ENCODE data around the gene HOXB6. TPM values are rescaled to one million over a fixed set of nuclear protein-coding genes. Genes with fewer than 3 reads are reported as not detected.

HOXB6 gene
- total RNA-seq, 4 donors from 2014 or later: 0.27 to 4.6 (median 0.45) TPM

- WGBS, 2 donors: 38 to 50% methylated on average over 17 of the region's 17 CpGs
- TF ChIP-seq CTCF (IDR thresholded peaks at IDR 0.05) (no peak), POLR2A (IDR thresholded peaks at IDR 0.05) (no peak)
- intact Hi-C loops (cut with DNase I; ENCODE audit: low total_unique reads): no loop called here
- DNase-seq (ENCODE audit: low spot score in 2 of 2): no peak
- H3K4me3 ChIP-seq (ENCODE audit: low read depth, poor library complexity, severe bottlenecking): no peak overlapping the region
These were observed 11.4 kb upstream of the HOXB6 start for GRCh38 chr17:48615963-48616716.

DNA sequence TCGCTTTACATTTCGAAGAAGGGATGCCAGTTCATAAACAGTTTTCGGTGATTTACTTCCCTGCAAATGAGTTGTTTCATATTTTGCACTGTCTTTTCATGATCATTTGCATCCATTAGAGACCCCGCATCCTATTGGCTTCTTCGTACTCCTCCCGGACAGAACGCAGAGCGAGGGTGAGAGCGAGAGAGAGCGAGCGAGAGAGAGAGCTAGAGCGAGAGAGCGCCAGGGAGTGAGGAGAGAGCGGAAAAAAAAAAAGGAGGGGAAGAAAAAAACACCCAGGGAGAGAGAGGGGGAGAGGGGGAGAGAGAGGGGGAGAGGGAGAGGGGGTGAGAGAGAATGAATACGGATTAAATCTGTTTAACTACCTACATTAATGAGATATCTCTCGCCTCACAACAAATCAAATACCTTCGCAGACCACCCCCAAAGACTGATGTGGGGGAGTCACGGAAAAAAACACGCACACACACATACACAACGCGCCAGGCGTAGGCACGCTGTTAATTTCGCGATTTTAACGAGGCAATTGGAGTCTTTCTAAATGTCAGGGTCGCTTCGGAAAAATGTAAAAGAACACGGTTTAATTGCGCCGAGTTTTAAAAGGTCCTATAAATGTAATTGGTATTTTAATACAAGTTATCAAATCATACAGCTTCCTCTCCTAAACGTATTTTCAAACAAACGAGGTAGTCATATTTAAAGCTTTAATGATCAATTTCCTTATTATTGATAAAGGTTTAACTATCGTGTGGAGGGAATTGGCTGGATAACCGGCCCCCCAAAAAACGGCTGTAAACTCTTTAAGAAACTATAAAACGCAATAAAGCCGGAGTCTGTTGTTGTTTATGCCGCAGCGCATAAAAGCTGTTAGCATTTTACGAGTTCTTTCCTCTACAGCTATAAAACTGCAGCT is 10.5 kb upstream of the HOXB6 start, which contains the start of gene HOXB8:
TSS of gene HOXB8 (minus strand) at position 246 of the 916 bp plus-strand sequence. CDS start 588 bp downstream, outside the sequence.
- no peak for TF ChIP-seq CTCF (IDR thresholded peaks at IDR 0.05)
- no peak for TF ChIP-seq POLR2A (IDR thresholded peaks at IDR 0.05)
- no peak for DNase-seq (ENCODE audit: low spot score in 2 of 2)
- intact Hi-C loops (cut with DNase I; ENCODE audit: low total_unique reads): no loop called here
- no peak within 1 kb of the TSS for H3K4me3 ChIP-seq (ENCODE audit: low read depth, poor library complexity, severe bottlenecking)
- WGBS, 2 donors: 24 to 27% methylated on average over 41 of the region's 41 CpGs

- DNase-seq (ENCODE audit: low spot score in 2 of 2): no peak
- TF ChIP-seq POLR2A (IDR thresholded peaks at IDR 0.05): no peak
- TF ChIP-seq CTCF (IDR thresholded peaks at IDR 0.05): no peak
- 4 to 13% methylated on average over 40 to 48 of the region's 55 CpGs for WGBS, 2 donors
- intact Hi-C loops (cut with DNase I; ENCODE audit: low total_unique reads): no loop called here
- no peak overlapping the region for H3K4me3 ChIP-seq (ENCODE audit: low read depth, poor library complexity, severe bottlenecking)
These were observed 9.3 kb upstream of the HOXB6 start for GRCh38 chr17:48613862-48614694.

DNA sequence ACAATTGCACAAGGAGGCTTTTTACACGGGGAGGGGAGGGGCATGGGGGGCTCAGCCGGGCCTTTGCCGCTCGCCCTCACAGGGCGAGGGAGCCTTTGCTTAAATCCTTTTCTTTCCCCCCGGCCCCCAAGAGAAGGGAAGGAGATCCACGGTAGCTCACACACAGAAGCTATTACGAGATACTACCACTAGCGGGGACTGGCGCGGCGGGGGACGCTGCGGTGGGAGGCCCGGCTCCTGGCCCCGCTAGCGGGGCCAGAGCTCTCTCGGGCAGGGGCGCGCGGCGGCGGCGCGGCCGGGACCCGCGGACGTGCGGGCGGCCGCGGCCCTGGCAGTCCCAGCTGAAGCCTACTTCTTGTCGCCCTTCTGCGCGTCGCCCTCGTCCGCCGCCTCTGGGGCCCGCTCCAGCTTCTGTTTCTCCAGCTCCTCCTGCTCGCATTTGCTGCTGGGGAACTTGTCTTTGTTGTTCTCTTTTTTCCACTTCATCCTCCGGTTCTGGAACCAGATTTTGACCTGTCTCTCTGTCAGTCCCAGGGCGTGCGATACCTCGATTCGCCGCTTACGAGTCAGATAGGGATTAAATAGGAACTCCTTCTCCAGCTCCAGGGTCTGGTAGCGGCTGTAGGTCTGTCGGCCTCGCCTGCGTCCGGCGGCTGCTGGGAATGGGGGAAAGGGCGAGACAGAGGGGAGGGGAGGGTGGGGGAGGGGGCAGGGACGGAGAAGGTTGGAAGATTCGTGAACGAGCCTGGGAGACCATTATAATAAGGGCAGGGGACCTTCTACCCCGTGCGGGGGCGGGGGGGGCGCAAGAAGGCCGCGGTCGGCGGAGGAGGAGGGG is 8.3 kb upstream of the HOXB6 start:
- TF ChIP-seq POLR2A (IDR thresholded peaks at IDR 0.05) (no peak), CTCF (IDR thresholded peaks at IDR 0.05) (no peak)
- DNase-seq (ENCODE audit: low spot score in 2 of 2): peak in 1 of 2 donors; percentile 91

GRCh38 chr17:48612456-48612853 is 7.7 kb upstream of the HOXB6 start:
- WGBS, 2 donors: 3 to 5% methylated on average over 15 of the region's 15 CpGs
- DNase-seq (ENCODE audit: low spot score in 2 of 2): no peak
- H3K4me3 ChIP-seq (ENCODE audit: low read depth, poor library complexity, severe bottlenecking): no peak overlapping the region
- TF ChIP-seq POLR2A (IDR thresholded peaks at IDR 0.05) (no peak), CTCF (IDR thresholded peaks at IDR 0.05) (no peak)
- intact Hi-C loops (cut with DNase I; ENCODE audit: low total_unique reads): no loop called here

More for the DNA sequence above, 8.3 kb upstream of the HOXB6 start:
- 1 to 2% methylated on average over 67 of the region's 67 CpGs for WGBS, 2 donors
- intact Hi-C loops (cut with DNase I; ENCODE audit: low total_unique reads): no loop called here
- H3K4me3 ChIP-seq (ENCODE audit: low read depth, poor library complexity, severe bottlenecking): peak overlapping the region; percentile 3

All from lower leg skin (tissue), 4 donors.